HAP-1 (cell line): ENCODE results near the gene PTPRN2.

ENCODE experiments used
- DNase-seq, 2 experiments: peaks; one replicate each; pipeline ENCODE4 v3.0.0-alpha.2; 2016 to 2020; ENCODE audit warnings: low spot score in 2 of 2
- H3K27me3 ChIP-seq: fragments of 250-450 bp; sonication (Bioruptor Pico); 2 replicates; pipeline ENCODE4 v1.5.1; 2020; ENCODE audit warnings: low read depth, mild to moderate bottlenecking, moderate library complexity
- H3K36me3 ChIP-seq: fragments of 250-450 bp; sonication (Bioruptor Pico); replicated peaks from 2 replicates; pipeline ENCODE4 v1.5.1; 2020; ENCODE audit warnings: mild to moderate bottlenecking
- H3K4me1 ChIP-seq: fragments of 250-450 bp; sonication (Bioruptor Pico); 2 replicates; pipeline ENCODE4 v1.5.1; 2020; ENCODE audit warnings: mild to moderate bottlenecking
- H3K4me3 ChIP-seq: fragments of 250-450 bp; sonication (Bioruptor Pico); 2 replicates; pipeline ENCODE4 v1.5.1; 2020; ENCODE audit warnings: mild to moderate bottlenecking, moderate library complexity
- H3K9me3 ChIP-seq: fragments of 250-450 bp; sonication (Bioruptor Pico); 2 replicates; pipeline ENCODE4 v1.5.1; 2020; ENCODE audit warnings: mild to moderate bottlenecking, moderate library complexity
- in situ Hi-C: fragments of 300-500 bp; cut with MboI; formaldehyde crosslinking; loops from 3 replicates; pipeline ENCODE4 v1.14.3; 2020; ENCODE audit warnings: low sequenced_read_pairs, inconsistent platforms, mixed read lengths

The PTPRN2 gene

GRCh38 chr7:158579662-158580646 is 7.7 kb downstream of the PTPRN2 start:
- DNase-seq: no peak
- Histone ChIP-seq H3K9me3 (no peaks in the 10 kb centered on the region; the same call in 1 of the 2 replicates), H3K27me3 (peaks cover 3% of the 10 kb centered on the region), H3K4me3 (no peak overlapping the region), H3K36me3 (no peaks in the 10 kb centered on the region), H3K4me1 (no peaks in the 10 kb centered on the region)
- in situ Hi-C loops: no loop called here

DNA sequence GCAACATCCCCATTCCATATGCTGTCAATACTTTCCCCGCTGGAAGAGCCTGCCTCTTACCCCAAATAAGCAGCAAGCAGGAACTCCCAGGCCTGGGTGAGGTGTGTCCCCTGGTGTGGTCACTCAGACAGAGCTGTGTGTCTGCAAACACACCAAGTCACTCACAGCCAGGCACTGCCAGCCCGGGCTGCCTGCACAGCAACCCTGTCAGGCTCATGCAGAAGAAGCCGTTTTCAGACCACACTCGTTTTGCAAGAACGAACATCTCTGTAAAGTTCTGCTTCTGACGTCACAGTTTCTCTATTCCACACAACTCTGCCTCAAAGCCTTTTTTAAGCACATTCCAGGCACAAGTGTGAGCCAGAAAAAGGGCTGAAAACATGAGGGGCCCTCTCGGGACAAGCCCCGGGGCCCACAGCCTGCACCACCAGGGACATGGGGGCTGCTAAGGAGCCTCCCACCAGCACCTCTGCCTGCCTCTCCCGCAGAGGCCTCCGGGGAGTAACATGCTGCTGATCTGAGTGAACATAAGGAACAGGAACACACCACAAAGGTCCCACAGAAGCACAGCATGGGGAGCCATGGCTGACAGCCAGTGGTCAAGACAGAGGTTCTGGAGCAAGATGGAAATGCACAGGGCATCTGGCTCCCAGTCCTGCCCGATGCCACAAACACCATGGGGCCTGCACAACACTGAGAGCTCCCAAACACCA is 11.4 kb downstream of the PTPRN2 start:
- H3K9me3 ChIP-seq: no peaks in the 10 kb centered on the region; the same call in 1 of the 2 replicates
- H3K4me1 ChIP-seq: no peaks in the 10 kb centered on the region
- in situ Hi-C loops: no loop called here
- DNase-seq: no peak
- no peak overlapping the region for H3K4me3 ChIP-seq
- no peaks in the 10 kb centered on the region for H3K36me3 ChIP-seq
- no peaks in the 10 kb centered on the region for H3K27me3 ChIP-seq

GRCh38 chr7:158574308-158575036 is 13.2 kb downstream of the PTPRN2 start:
- Histone ChIP-seq H3K4me3 (no peak overlapping the region), H3K27me3 (no peaks in the 10 kb centered on the region), H3K9me3 (no peaks in the 10 kb centered on the region), H3K4me1 (no peaks in the 10 kb centered on the region), H3K36me3 (no peaks in the 10 kb centered on the region)
- in situ Hi-C loops: no loop called here
- DNase-seq: no peak

DNA sequence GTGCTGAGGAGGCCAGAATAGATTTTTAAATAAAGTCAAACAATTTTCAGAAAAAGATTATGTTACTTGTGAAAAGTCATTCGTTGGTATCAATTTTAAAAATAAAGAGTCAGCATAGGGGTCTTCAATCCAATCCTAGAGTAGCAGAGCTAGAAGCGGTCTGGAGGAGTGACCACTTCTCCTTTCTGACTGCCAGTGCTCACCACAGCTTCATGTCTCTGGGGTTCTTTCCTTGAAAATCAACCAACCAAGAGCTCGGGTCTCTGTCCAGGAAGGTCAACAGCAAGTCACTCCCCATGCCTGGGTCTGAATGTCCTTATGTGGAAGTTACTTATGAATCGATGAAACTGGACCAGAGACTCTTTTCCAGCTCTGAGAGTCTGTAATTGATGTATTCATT is 14.3 kb downstream of the PTPRN2 start:
- Histone ChIP-seq H3K4me3 (no peak overlapping the region), H3K36me3 (no peaks in the 10 kb centered on the region), H3K27me3 (no peaks in the 10 kb centered on the region), H3K4me1 (no peaks in the 10 kb centered on the region), H3K9me3 (no peaks in the 10 kb centered on the region)
- DNase-seq: no peak
- in situ Hi-C loops: no loop called here

- Histone ChIP-seq H3K9me3 (no peaks in the 10 kb centered on the region), H3K4me3 (no peak overlapping the region), H3K27me3 (no peaks in the 10 kb centered on the region), H3K36me3 (no peaks in the 10 kb centered on the region), H3K4me1 (no peaks in the 10 kb centered on the region)
- in situ Hi-C loops: no loop called here
- DNase-seq: peak in 1 of 2 experiments; percentile 26
Measured at GRCh38 chr7:158572000-158572828, 15.4 kb downstream of the PTPRN2 start.

DNA sequence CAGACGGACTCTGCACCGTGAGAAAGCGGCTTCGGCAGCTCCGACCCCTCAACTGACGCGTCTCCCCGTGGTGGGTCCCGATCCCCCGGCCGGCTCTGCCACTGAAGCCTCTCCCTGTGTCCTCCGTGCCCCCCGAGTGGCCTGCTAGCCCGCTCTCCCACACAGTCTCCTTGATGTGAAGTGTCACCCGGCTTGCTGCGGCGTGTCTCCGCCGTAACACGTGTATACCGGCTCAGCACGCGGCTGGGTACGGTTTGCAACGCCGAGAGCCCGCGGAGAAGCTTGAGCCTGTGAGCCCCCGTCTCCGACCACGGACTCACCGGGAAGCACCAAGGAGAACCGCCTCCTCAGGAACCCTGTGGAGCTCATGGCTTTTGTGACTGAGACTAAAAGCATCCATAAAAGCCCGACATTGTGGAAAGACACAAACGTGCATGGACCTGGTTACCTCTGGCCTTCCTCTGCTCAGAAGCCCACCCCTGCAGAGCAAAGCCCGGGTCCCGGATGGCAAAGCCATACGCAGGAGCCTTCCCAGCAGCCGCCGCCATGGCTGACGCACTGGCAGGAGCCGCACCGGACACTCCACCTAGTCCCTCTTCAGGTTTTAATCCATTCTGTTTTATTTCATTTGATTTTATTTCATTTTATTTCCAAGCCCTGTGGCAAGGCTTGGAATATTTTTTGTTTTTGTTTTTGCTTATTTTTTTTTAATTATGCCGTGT is 17.0 kb downstream of the PTPRN2 start:
- H3K4me3 ChIP-seq: no peak overlapping the region
- H3K27me3 ChIP-seq: no peaks in the 10 kb centered on the region
- no peaks in the 10 kb centered on the region for H3K9me3 ChIP-seq
- H3K36me3 ChIP-seq: no peaks in the 10 kb centered on the region
- in situ Hi-C loops: no loop called here
- H3K4me1 ChIP-seq: no peaks in the 10 kb centered on the region
- DNase-seq: no peak

- Histone ChIP-seq H3K4me3 (no peak overlapping the region), H3K36me3 (no peaks in the 10 kb centered on the region), H3K27me3 (no peaks in the 10 kb centered on the region), H3K9me3 (no peaks in the 10 kb centered on the region), H3K4me1 (no peaks in the 10 kb centered on the region)
- no peak for DNase-seq
- in situ Hi-C loops: no loop called here
Measured at GRCh38 chr7:158569858-158570323, 17.7 kb downstream of the PTPRN2 start.

DNA sequence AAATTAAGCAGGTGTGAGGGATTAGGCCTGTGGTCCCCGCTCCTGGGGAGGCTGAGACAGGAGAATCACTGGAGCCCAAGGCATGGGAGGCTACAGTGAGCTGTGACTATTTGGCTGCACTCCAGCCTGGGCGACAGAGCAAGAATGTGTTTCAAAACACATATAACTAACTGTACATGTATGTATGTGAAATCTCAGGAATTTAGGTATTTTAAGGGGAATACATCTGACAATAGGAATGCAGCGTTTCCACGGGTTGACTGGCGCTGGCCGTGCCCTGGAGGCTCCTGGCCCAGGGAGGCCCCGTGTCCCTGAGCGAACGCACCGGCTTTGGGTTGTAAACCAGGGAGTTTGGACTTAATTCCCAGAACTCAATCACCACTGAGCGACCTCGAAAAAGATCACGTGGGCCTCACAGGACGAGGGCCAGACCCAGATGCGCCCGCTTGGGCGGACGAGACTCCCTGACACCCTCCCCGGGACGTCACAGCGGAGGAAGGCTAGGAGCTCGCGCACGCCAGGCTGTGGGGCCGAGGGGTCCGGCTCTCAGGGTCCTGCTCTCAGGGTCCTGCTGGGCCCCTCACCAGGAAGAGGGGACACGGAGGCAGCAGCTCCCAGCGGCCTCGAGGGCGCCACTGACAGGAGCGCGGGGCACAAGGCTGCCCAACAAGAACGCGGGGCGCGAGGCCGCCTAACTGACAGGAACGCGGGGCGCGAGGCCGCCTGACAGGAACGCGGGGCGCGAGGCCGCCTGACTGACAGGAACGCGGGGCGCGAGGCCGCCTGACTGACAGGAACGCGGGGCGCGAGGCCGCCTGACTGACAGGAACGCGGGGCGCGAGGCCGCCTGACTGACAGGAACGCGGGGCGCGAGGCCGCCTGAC is 18.4 kb downstream of the PTPRN2 start:
- in situ Hi-C loops: no loop called here
- no peaks in the 10 kb centered on the region for H3K36me3 ChIP-seq
- no peak overlapping the region for H3K4me3 ChIP-seq
- no peaks in the 10 kb centered on the region for H3K27me3 ChIP-seq
- no peak for DNase-seq
- H3K9me3 ChIP-seq: no peaks in the 10 kb centered on the region
- H3K4me1 ChIP-seq: no peaks in the 10 kb centered on the region

- H3K36me3 ChIP-seq: no peaks in the 10 kb centered on the region
- in situ Hi-C loops: no loop called here
- no peak for DNase-seq
- H3K4me3 ChIP-seq: no peak overlapping the region
- H3K4me1 ChIP-seq: no peaks in the 10 kb centered on the region
- H3K9me3 ChIP-seq: no peaks in the 10 kb centered on the region
- H3K27me3 ChIP-seq: no peaks in the 10 kb centered on the region
Measured at GRCh38 chr7:158567153-158567603, 20.4 kb downstream of the PTPRN2 start.

DNA sequence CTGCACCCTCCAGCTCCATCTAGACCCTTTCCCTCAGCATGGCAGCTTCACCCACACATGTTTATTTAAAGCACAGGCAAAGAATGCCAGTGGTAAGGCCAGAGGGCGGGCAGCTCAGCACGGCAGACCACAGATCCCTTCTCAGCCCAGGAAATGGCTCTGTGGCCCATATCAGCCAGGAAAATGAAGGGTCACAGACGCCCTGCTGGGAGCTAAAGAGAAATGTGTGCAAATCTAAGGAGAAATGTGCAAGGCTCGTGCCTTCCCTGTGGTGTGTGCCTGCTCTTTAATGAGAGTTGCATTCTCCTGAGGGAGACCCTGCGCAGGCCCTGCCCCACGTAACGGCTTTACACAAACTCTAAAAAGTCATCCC is 23.0 kb downstream of the PTPRN2 start:
- in situ Hi-C loops: no loop called here
- H3K4me3 ChIP-seq: no peak overlapping the region
- H3K4me1 ChIP-seq: no peaks in the 10 kb centered on the region
- DNase-seq: no peak
- peaks cover 2% of the 10 kb centered on the region; the same call in 1 of the 2 replicates for H3K27me3 ChIP-seq
- H3K36me3 ChIP-seq: no peaks in the 10 kb centered on the region
- H3K9me3 ChIP-seq: no peaks in the 10 kb centered on the region

GRCh38 chr7:158563911-158564662 is 23.5 kb downstream of the PTPRN2 start:
- H3K4me3 ChIP-seq: no peak overlapping the region
- H3K36me3 ChIP-seq: no peaks in the 10 kb centered on the region
- H3K9me3 ChIP-seq: no peaks in the 10 kb centered on the region
- no peaks in the 10 kb centered on the region for H3K4me1 ChIP-seq
- peaks cover 2% of the 10 kb centered on the region; the same call in 1 of the 2 replicates for H3K27me3 ChIP-seq
- in situ Hi-C loops: no loop called here
- no peak for DNase-seq
